NCI-H2029 (cell line): ENCODE data around the gene ZNF682.
"Not testable (repeated sequence)": the region's sequence is repeated elsewhere in the genome, so short reads cannot be mapped to it uniquely, and the experiment has no call there.

Experiments
- DNase-seq: peaks from one replicate; lab custom pipeline; 2025; lab: John Stamatoyannopoulos, UW

ZNF682 gene

DNA sequence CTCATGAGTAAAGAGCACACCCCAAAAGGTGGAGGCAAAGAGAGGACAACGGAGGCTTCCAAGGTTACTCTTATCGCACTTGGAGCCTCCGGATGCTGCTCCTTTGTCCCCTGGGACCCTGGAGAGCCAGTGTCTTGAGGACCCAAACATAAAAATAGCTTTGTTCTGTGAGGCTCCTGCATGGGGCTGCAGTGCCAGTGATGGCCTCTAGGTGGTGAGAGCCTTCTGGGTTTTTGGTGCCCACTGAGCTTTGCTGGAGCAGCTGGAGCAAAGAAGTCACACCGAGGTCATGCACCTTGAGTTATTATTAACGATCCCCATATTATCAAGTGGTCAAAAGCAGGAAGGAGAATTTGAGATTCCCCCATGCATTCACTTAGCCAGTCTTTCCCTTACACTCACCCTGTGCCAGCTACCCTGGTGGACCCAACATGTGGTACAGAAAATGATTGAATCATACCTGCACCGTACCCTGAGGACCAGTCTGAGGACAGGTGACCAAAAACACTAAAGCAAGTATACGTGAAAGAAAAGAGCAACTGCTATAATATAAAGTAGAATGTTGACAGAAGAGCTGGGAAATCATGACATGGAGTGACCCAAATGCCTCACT is 41.5 kb downstream of the ZNF682 start:
- no peak for DNase-seq

DNA sequence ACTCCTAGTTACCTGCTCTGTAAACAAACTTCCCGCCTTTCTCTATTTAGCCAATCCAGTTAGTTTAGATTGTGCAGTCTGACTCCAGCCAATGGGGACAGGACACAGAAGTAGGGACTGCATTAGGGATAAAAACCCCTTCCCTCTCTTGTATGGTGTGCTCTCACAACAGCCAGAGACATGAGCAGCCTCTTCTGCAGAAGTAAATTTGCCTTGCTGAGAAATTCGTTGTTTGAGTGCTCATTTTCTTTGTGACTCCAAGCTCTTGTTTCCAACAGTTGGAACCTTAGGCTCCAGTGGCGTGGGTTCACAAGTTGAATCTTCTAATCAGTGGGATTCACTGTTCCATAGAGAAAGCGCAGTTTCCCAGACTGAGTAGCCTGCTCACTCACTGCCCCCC is 72.4 kb downstream of the ZNF682 start:
- no peak for DNase-seq

DNA sequence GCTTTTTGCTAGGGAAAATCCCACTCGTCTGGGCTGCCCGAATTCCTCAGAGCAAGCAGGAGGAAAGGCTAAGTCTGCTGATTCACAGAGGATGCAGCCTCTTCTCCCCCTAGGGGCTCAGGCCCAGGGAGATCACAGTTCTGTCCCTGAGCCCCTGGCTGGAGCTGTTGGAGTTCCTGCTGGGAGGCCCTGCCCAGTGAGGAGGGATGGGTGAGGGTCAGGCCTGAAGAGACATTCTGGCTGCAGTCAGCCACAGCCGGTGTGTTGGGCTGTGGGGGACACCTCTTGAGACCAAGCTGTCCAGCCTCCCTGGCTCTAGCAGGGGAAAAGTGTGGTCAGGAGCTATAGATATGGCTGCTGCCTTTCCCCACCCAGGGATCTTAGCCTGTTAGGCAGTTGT is 73.2 kb downstream of the ZNF682 start:
- not testable (repeated sequence) for DNase-seq

DNA sequence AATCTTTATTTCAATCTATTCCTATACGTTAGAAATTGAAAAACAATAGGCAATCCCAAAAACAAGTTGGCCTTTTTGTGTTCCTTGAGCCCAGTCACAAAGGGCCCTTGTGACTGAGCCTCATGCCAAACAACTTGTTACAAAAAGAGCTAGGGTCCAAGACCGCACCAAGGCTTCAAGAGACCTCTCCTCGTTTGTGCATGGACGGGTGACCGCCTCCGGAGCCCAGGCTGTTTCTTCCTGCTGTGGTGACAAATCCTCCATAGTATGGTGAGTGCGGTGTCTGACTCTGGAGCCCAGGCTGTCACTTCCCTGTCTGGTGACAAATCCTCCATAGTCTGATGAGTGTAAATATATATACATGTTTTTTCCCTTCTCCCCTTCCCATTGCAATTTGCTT is 74.9 kb downstream of the ZNF682 start:
- no peak for DNase-seq

DNA sequence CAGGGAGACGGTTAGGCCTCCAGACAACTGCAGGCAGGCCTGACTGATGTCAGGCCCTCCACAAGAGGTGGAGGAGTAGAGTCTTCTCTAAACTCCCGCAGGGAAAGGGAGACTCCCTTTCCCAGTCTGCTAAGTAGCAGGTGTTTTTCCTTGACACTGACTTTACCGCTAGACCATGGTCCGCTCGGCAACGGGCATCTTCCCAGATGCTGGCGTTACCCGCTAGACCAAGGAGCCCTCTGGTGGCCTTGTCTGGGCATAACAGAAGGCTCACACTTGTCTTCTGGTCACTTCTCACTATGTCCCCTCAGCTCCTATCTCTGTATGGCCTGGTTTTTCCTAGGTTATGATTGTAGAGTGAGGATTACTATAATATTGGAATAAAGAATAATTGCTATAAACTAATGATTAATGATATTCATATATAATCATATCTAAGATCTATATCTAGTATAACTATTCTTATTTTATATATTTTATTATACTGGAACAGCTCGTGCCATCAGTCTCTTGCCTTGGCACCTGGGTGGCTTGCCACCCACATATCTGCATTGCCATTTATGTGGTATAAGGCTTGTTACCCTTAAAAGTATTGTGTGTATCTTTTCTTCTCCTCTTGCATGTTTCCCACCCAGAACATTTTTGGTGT is 80.0 kb downstream of the ZNF682 start:
- peak; percentile 36 for DNase-seq

DNA sequence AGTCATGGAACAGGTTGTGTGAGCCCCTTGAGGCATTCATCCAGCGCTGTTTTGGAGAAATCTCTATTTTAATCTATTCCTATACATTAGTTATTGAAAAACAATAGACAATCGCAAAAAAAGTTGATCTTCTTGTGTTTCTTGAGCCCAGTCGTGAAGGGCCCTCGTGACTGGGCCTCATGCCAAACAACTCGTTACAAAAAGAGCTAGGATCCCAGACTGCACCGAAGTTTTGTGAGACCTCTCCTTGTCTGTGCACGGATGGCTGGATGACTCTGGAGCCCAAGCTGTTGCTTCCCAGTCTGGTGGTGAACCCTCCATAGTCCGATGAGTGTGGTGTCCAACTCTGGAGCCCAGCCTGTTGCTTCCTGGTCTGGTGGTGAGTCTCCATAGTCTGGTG is 81.5 kb downstream of the ZNF682 start:
- not testable (repeated sequence) for DNase-seq

DNA sequence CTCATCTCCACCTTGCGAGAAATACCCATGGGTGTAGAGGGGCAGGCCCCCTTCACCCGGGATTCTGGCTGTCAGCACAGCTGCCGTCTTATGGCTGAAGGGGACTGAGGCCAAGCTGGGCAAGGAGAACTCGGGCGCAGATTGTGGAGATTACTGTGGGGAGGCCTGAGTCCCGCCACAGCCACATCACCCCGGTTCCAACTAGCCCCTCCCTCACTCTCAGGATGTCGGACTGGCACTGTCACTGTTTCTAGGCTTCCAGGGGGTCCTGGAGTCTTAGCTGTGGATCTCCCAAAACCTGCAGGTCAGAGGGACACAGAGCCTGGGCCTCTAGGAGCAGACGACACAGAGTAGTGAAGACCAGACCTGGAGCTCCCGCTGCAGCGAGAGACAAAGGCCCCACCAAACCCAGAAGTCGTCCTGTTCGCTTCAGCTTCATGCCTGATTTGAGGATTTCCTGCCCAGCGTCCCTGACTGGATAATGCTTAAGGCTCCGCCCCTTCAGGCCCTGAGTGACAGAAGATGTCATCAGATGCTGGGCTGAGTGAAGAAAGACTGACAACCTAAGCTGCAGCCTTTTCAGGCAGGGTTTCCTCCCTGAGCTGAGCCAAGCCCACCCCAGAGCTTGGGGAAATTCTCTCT is 82.8 kb downstream of the ZNF682 start:
- no peak for DNase-seq

DNA sequence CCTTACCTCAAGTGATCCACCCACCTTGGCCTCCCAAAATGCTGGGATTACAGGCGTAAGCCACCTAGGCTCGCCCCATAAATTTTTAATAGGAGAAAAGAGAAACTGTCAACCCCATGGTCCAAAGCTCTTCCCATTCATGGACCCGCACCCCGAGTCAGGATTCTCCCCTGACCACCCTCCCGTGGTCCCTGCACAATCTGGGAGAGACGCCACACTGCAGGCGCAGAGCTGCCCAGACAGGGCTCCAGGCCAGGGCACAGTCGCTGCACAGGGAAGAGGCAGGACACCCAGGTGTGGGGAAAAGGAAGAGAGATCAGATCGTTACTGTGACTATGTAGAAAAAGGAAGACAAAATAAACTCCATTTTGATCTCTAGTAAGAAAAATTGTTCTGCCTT is 84.1 kb downstream of the ZNF682 start:
- DNase-seq = no peak
